ENCODE data around the gene COL4A2.

The COL4A2 gene

DNA sequence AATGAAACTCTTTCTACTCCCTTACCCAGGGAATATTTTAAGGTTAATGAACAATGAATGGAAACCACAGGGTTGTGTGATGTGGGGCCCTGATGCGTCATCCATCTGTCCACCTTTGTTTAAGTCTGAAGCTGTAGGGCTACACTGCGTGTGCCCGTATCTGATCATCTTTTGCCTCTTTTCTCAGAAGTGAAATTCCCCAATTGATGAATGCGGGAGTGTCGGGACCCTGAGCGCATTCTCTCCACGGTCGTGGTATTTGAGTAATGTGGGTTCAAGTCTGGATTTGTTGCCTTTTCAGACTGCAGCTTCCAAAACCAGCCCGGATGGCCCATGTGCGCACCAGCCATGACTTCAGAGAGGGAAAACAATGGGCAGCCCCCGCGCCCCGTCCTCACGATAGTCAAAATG, 112.3 kb downstream of the COL4A2 start:
- H3K4me2 ChIP-seq = no peak overlapping the region
- no peaks in the 10 kb centered on the region for H3K36me3 ChIP-seq (ENCODE audit: insufficient read depth)
- peaks cover 18% of the 10 kb centered on the region for H3K4me1 ChIP-seq (ENCODE audit: low read depth, poor library complexity, severe bottlenecking)
- no peaks in the 10 kb centered on the region for H3K79me2 ChIP-seq (ENCODE audit: insufficient read depth, low read depth)
- H4K20me1 ChIP-seq (ENCODE audit: insufficient read depth) = no peaks in the 10 kb centered on the region
- H3K27ac ChIP-seq = no peak overlapping the region
- no peaks in the 10 kb centered on the region for H3K27me3 ChIP-seq (ENCODE audit: insufficient read depth, low read depth)
- H2AFZ ChIP-seq (ENCODE audit: low read depth) = no peak overlapping the region
- no peak overlapping the region for H3K9ac ChIP-seq
- no peak overlapping the region for H3K4me3 ChIP-seq (IDR thresholded peaks at IDR 0.05; ENCODE audit: insufficient read depth, low read depth, low read length)
- TF ChIP-seq, protein P1, sequence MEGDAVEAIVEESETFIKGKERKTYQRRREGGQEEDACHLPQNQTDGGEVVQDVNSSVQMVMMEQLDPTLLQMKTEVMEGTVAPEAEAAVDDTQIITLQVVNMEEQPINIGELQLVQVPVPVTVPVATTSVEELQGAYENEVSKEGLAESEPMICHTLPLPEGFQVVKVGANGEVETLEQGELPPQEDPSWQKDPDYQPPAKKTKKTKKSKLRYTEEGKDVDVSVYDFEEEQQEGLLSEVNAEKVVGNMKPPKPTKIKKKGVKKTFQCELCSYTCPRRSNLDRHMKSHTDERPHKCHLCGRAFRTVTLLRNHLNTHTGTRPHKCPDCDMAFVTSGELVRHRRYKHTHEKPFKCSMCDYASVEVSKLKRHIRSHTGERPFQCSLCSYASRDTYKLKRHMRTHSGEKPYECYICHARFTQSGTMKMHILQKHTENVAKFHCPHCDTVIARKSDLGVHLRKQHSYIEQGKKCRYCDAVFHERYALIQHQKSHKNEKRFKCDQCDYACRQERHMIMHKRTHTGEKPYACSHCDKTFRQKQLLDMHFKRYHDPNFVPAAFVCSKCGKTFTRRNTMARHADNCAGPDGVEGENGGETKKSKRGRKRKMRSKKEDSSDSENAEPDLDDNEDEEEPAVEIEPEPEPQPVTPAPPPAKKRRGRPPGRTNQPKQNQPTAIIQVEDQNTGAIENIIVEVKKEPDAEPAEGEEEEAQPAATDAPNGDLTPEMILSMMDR (conservative IDR thresholded peaks at IDR 0.05; ENCODE audit: low read depth, low read length) = no peak

DNA sequence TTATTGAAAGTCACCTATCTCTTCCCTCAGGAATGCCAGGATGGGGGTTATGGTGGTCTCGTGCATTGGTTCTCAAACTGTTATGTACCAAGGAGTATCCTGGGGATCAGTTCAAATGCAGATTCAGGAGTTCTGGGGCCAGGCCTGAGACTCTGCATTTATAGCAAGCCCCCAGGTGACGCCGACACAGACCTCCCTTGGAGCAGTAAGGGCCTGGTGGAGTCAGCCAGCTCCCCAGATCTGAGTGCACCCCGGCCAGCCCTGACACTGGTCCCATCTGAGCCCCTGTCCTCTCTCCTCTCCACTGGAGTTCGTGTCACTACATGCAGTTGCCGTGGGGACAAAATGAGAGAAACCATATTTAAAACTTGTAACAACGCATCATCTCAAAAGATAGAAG, 112.9 kb downstream of the COL4A2 start:
- no peak overlapping the region for H3K4me3 ChIP-seq (IDR thresholded peaks at IDR 0.05; ENCODE audit: insufficient read depth, low read depth, low read length)
- no peaks in the 10 kb centered on the region for H3K36me3 ChIP-seq (ENCODE audit: insufficient read depth)
- H3K9ac ChIP-seq = no peak overlapping the region
- no peaks in the 10 kb centered on the region for H4K20me1 ChIP-seq (ENCODE audit: insufficient read depth)
- H3K4me2 ChIP-seq = no peak overlapping the region
- H3K27ac ChIP-seq = no peak overlapping the region
- TF ChIP-seq, protein P1 (conservative IDR thresholded peaks at IDR 0.05; ENCODE audit: low read depth, low read length) = no peak
- no peaks in the 10 kb centered on the region for H3K79me2 ChIP-seq (ENCODE audit: insufficient read depth, low read depth)
- H3K4me1 ChIP-seq (ENCODE audit: low read depth, poor library complexity, severe bottlenecking) = peaks cover 18% of the 10 kb centered on the region
- no peak overlapping the region for H2AFZ ChIP-seq (ENCODE audit: low read depth)
- H3K27me3 ChIP-seq (ENCODE audit: insufficient read depth, low read depth) = no peaks in the 10 kb centered on the region

DNA sequence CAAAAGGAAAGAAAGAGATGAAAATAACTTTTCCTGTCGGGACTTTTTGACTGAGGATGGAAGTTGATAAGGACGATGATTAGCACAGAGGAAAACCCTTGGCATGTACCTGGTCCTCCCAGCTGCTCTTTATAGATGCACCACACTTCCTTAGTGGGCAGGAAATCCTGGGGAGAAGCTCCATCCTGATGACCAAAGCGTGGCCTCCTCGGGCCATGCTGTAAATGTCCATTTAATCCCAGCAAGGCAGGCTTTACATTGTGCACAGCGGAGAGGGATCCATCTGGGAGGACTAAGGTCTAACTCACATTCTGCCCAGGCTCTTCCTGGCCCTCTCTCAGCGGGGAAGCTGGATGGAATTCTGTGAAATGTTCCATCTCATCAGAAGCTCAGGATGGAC, 113.5 kb downstream of the COL4A2 start:
- H3K4me1 ChIP-seq (ENCODE audit: low read depth, poor library complexity, severe bottlenecking) = peaks cover 18% of the 10 kb centered on the region
- H3K36me3 ChIP-seq (ENCODE audit: insufficient read depth) = no peaks in the 10 kb centered on the region
- H3K4me3 ChIP-seq (IDR thresholded peaks at IDR 0.05; ENCODE audit: insufficient read depth, low read depth, low read length) = no peak overlapping the region
- no peaks in the 10 kb centered on the region for H3K79me2 ChIP-seq (ENCODE audit: insufficient read depth, low read depth)
- no peak overlapping the region for H2AFZ ChIP-seq (ENCODE audit: low read depth)
- H3K27me3 ChIP-seq (ENCODE audit: insufficient read depth, low read depth) = no peaks in the 10 kb centered on the region
- no peak overlapping the region for H3K9ac ChIP-seq
- H3K4me2 ChIP-seq = no peak overlapping the region
- no peak overlapping the region for H3K27ac ChIP-seq
- TF ChIP-seq, protein P1 (conservative IDR thresholded peaks at IDR 0.05; ENCODE audit: low read depth, low read length) = no peak
- no peaks in the 10 kb centered on the region for H4K20me1 ChIP-seq (ENCODE audit: insufficient read depth)

DNA sequence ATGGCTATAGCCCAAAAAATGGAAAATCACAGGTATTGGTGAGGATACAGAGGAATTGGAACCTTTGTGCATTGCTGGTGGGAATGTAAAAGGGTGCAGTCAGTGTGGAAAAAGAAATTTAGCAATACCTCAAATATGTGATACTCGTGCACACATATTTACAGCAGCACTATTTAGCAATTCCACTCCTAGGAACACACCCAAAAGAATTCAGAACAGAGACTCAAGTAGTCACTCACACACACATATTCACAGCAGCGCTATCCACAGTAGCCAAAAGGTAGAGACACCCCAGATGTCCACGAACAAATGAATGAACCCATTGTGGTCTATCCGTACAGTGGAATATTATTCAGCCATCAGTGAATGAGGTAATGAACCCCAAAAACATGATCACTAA, 114.0 kb downstream of the COL4A2 start:
- Histone ChIP-seq H4K20me1 (ENCODE audit: insufficient read depth) (no peaks in the 10 kb centered on the region), H3K79me2 (ENCODE audit: insufficient read depth, low read depth) (no peaks in the 10 kb centered on the region), H3K9ac (no peak overlapping the region), H3K27me3 (ENCODE audit: insufficient read depth, low read depth) (no peaks in the 10 kb centered on the region), H3K36me3 (ENCODE audit: insufficient read depth) (no peaks in the 10 kb centered on the region), H2AFZ (ENCODE audit: low read depth) (no peak overlapping the region), H3K27ac (no peak overlapping the region), H3K4me1 (ENCODE audit: low read depth, poor library complexity, severe bottlenecking) (peaks cover 16% of the 10 kb centered on the region), H3K4me2 (no peak overlapping the region), H3K4me3 (IDR thresholded peaks at IDR 0.05; ENCODE audit: insufficient read depth, low read depth, low read length) (no peak overlapping the region)
- TF ChIP-seq, protein P1 (conservative IDR thresholded peaks at IDR 0.05; ENCODE audit: low read depth, low read length) = no peak
